MCF 10A (cell line): Measurements from ENCODE around the gene SLC22A2. TPM values are rescaled to one million over a fixed set of nuclear protein-coding genes. Genes with fewer than 3 reads are reported as not detected.

Source experiments
- BruUV-seq: library from RNA; stranded (reverse); fragments of 400-500 nt; replicated peaks from 2 replicates; lab custom pipeline; 2021; lab: Mats Ljungman, UMichigan
- CTCF ChIA-PET: fragments of 300-600 bp; sonication (Branson Sonifier 250); formaldehyde crosslinking; extraction: SDS; loops from one replicate; lab custom pipeline; 2021; ENCODE audit warnings: antibody characterized with exemption, inconsistent platforms; lab: Yijun Ruan, JAX
- POLR2A ChIA-PET: fragments of 300-600, 350-650 bp; sonication (Branson Sonifier 250); formaldehyde crosslinking; extraction: SDS; loops from one replicate; lab custom pipeline; 2020; ENCODE audit warnings: antibody characterized with exemption, inconsistent platforms; lab: Yijun Ruan, JAX
- DNase-seq: peaks from one replicate; pipeline ENCODE4 v3.0.0-alpha.2; 2018; ENCODE audit not compliant: unreplicated experiment
- H3K27ac Mint-ChIP-seq: one replicate; pipeline ENCODE4 v1.8.0; 2022; ENCODE audit warnings: mild to moderate bottlenecking, low read depth, mixed read lengths; ENCODE audit not compliant: unreplicated experiment
- H3K27me3 Mint-ChIP-seq: one replicate; pipeline ENCODE4 v1.8.0; 2022; ENCODE audit warnings: mixed read lengths; ENCODE audit not compliant: insufficient read depth, unreplicated experiment
- H3K36me3 Mint-ChIP-seq: one replicate; pipeline ENCODE4 v1.8.0; 2022; ENCODE audit warnings: mild to moderate bottlenecking, moderate library complexity, mixed read lengths; ENCODE audit not compliant: insufficient read depth, unreplicated experiment
- H3K4me1 Mint-ChIP-seq: one replicate; pipeline ENCODE4 v1.8.0; 2022; ENCODE audit warnings: mixed read lengths; ENCODE audit not compliant: insufficient read depth, unreplicated experiment
- H3K4me3 Mint-ChIP-seq: one replicate; pipeline ENCODE4 v1.8.0; 2022; ENCODE audit warnings: mild to moderate bottlenecking, moderate library complexity, mixed read lengths; ENCODE audit not compliant: unreplicated experiment
- H3K9me3 Mint-ChIP-seq: one replicate; pipeline ENCODE4 v1.8.0; 2022; ENCODE audit warnings: mixed read lengths; ENCODE audit not compliant: unreplicated experiment
- CTCF ChIP-seq: fragments of 200-600 bp; IDR thresholded peaks from one replicate; pipeline ENCODE4 v1.8.0; 2022; ENCODE audit warnings: antibody characterized with exemption, mild to moderate bottlenecking; ENCODE audit not compliant: unreplicated experiment
- intact Hi-C: fragments of 100-400 bp; cut with micrococcal nuclease; formaldehyde crosslinking; loops from 2 replicates; pipeline ENCODE4 v1.14.1; 2022
- total RNA-seq: library from RNA; stranded (reverse); gene quantifications from 2 replicates; pipeline ENCODE4 v1.2.3, GENCODE V29; 2022

Gene SLC22A2
- total RNA-seq, 1 experiment from 2014 or later, result not detected

- no peaks in the 10 kb centered on the region for H3K36me3 Mint-ChIP-seq
- no peak for TF ChIP-seq CTCF
- intact Hi-C loops, result no loop called here
- no peak overlapping the region for H3K4me3 Mint-ChIP-seq
- no peak for DNase-seq
- POLR2A ChIA-PET, result no interaction called here
- CTCF ChIA-PET, result interaction anchor here (0.6 to 1.1 kb wide), 2 partner anchors 22 to 27 kb away, joined by 3 read pairs; no protein-coding TSS in a partner anchor
- peaks cover 7% of the 10 kb centered on the region for H3K9me3 Mint-ChIP-seq
- H3K27ac Mint-ChIP-seq, result no peak overlapping the region
- no peaks in the 10 kb centered on the region for H3K4me1 Mint-ChIP-seq
- H3K27me3 Mint-ChIP-seq, result no peaks in the 10 kb centered on the region
- no TSS peak for BruUV-seq
These were observed 90.8 kb downstream of the SLC22A2 start for GRCh38 chr6:160167604-160168399.

Other genes with a start within 250 kb of the SLC22A2 start
- 0.86 and 1.4 TPM in 2 replicates for gene SLC22A1, start 137.0 kb downstream of the SLC22A2 start, total RNA-seq
- gene SLC22A3, start 89.6 kb upstream of the SLC22A2 start, total RNA-seq, result 0.09 and 0.20 TPM in 2 replicates